Transverse colon (tissue), 4 donors: ENCODE measurements around the gene LMO7.

Experiments used
- CTCF ChIP-seq, 5 experiments: fragments of 200-600 bp in 3 of 5; fragments of 450-650 bp in 2 of 5; sonication (generic) in 3 of 5; IDR thresholded peaks; 1 replicate in 2 of 5; 2 replicates in 3 of 5; pipeline ENCODE4 v1.5.1; 2016 to 2017; ENCODE audit warnings: antibody characterized with exemption in 5 of 5, inconsistent platforms in 3 of 5, mild to moderate bottlenecking in 2 of 5, moderate library complexity in 1 of 5
- EP300 ChIP-seq: sonication (generic); formaldehyde crosslinking; IDR thresholded peaks from one replicate; pipeline ENCODE4 v1.6.1; 2017; ENCODE audit warnings: antibody characterized with exemption, low read depth
- POLR2A ChIP-seq: fragments of 450-650 bp; IDR thresholded peaks from one replicate; pipeline ENCODE4 v1.6.1; 2016; ENCODE audit warnings: antibody characterized with exemption, mild to moderate bottlenecking, moderate library complexity
- POLR2AphosphoS5 ChIP-seq, 3 donors: sonication (generic); formaldehyde crosslinking; IDR thresholded peaks; one replicate each; pipeline ENCODE4 v1.6.1; 2016; ENCODE audit warnings: antibody characterized with exemption in 3 of 3

GRCh38 chr13:75618308-75618707, 17.8 kb upstream of the LMO7 start:
- TF ChIP-seq EP300 (no peak), CTCF (IDR thresholded peaks at IDR 0.05) (no peak), POLR2A (no peak), POLR2AphosphoS5 (IDR thresholded peaks at IDR 0.05) (no peak)
